Embryonic facial prominence (tissue), 1 donor: ENCODE results near the gene DUSP9.

Experiments used
- DNase-seq: peaks from one replicate; pipeline ENCODE4 v3.0.0-alpha.2; 2016; ENCODE audit errors: extremely low spot score

The DUSP9 gene

GRCh38 chrX:153621949-153622598 is 24.9 kb upstream of the DUSP9 start:
- no peak for DNase-seq

GRCh38 chrX:153622661-153623309 is 24.2 kb upstream of the DUSP9 start:
- no peak for DNase-seq

- no peak for DNase-seq
Observed at GRCh38 chrX:153623310-153624029, 23.5 kb upstream of the DUSP9 start.

GRCh38 chrX:153624196-153625091 is 22.6 kb upstream of the DUSP9 start:
- no peak for DNase-seq

GRCh38 chrX:153625271-153626024 is 21.6 kb upstream of the DUSP9 start:
- DNase-seq: no peak

GRCh38 chrX:153626025-153626633 is 20.9 kb upstream of the DUSP9 start:
- DNase-seq: no peak

GRCh38 chrX:153626863-153627674 is 19.9 kb upstream of the DUSP9 start:
- DNase-seq: no peak

GRCh38 chrX:153627675-153628111 is 19.3 kb upstream of the DUSP9 start:
- DNase-seq: no peak

- DNase-seq: no peak
Observed at GRCh38 chrX:153628129-153628528, 18.9 kb upstream of the DUSP9 start.

GRCh38 chrX:153628665-153629064 is 18.3 kb upstream of the DUSP9 start:
- no peak for DNase-seq

GRCh38 chrX:153631346-153631745 is 15.7 kb upstream of the DUSP9 start:
- no peak for DNase-seq

GRCh38 chrX:153631907-153632594 is 15.0 kb upstream of the DUSP9 start:
- no peak for DNase-seq

- no peak for DNase-seq
Observed at GRCh38 chrX:153632595-153632946, 14.4 kb upstream of the DUSP9 start.

GRCh38 chrX:153633048-153633447 is 14.0 kb upstream of the DUSP9 start:
- DNase-seq: no peak

GRCh38 chrX:153633607-153634180 is 13.3 kb upstream of the DUSP9 start:
- DNase-seq: no peak

- no peak for DNase-seq
Observed at GRCh38 chrX:153634236-153634635, 12.8 kb upstream of the DUSP9 start.

- DNase-seq: no peak
Observed at GRCh38 chrX:153634832-153635231, 12.2 kb upstream of the DUSP9 start.

- DNase-seq: no peak
Observed at GRCh38 chrX:153635388-153635787, 11.6 kb upstream of the DUSP9 start.
